HuH-7.5 (cell line): ENCODE data around the gene CEP70.
"Not testable (repeated sequence)": the region's sequence is repeated elsewhere in the genome, so short reads cannot be mapped to it uniquely, and the experiment has no call there.

ENCODE experiments used
- DNase-seq: peaks from one replicate; pipeline ENCODE4 v3.0.0; 2011; ENCODE audit warnings: low spot score

Gene CEP70

GRCh38 chr3:138591392-138591791 lies 2.7 kb downstream of the CEP70 start:
- no peak for DNase-seq

GRCh38 chr3:138588445-138588844 lies 5.6 kb downstream of the CEP70 start:
- no peak for DNase-seq

DNA sequence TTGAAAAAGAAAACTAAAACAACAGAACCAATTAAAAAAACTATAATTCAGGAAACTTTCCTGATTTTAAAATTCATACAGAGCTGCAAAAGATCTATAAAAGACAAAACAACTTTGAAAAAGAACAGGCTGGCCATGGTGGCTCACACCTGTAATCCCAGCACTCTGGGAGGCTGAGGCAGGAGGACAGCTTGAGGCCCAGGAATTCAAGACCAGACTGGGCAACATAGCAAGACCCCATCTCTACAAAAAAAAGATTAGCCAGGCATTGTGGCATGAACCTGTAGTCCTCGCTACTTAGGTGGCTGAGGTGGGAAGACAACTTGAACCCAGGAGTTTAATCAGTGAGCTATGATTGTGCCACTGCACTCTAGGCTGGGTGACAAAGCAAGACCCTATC lies 6.7 kb downstream of the CEP70 start:
- no peak for DNase-seq

GRCh38 chr3:138578961-138579574 lies 15.0 kb downstream of the CEP70 start:
- DNase-seq = no peak

DNA sequence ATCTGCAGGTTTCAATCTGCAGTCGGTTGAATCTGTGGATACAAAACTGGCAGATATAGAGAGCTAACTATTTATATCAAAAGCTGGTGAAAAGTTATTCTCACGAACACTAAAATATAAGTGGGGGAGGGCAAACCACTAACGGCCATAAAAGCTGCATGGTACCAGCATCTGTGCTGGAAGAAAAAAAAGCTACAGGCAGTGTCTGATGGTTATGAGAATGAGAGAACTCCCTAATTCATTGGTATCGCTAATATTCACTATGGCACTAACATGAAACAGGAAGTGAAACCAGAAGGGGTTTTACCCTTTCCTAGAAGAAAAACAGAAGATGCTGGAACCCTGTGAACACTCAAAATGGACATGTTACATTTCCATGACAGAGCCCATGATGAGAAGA lies 15.9 kb downstream of the CEP70 start:
- DNase-seq = no peak

GRCh38 chr3:138573138-138573537 lies 20.9 kb downstream of the CEP70 start:
- no peak for DNase-seq

GRCh38 chr3:138569624-138570023 lies 24.4 kb downstream of the CEP70 start:
- DNase-seq = not testable (repeated sequence)

DNA sequence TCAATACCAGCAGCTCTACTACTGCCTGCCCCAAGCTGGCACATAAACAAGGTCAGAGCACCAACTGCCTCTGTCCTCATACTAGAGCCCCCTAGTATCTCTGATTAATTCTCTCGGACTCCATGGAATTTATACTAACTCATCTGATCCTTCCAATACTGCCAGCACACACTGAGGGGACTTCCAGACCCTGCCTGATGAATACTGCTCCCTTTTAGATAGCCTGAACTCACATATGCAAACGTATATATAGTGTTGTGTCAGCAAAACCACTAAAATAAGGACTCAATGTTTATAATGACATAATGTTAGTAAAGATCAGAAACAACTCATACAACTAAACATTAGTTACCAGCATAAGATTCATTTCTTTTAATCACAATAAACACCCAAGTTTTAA lies 25.0 kb downstream of the CEP70 start:
- no peak for DNase-seq

DNA sequence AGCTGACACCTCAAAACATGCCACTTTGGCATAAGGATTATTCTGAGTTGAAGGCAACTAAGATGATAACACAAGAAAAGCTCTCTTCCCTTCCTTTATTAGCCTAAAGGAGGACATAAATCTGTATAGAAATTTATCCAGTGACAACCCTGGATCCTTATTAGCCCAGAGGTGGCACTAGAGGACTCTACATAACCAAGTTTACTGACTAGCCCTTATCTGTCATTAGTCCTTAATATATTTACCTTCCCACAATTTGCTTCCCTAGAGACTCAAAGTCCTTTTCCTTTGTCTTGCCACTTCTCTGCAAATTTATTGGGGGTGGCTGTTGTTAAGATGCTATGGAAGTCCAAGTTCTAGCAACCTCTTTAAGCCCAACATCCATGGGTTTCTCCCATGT lies 26.7 kb downstream of the CEP70 start:
- no peak for DNase-seq

- not testable (repeated sequence) for DNase-seq
Observed at GRCh38 chr3:138566293-138566692, 27.8 kb downstream of the CEP70 start.

GRCh38 chr3:138562902-138563301 lies 31.2 kb downstream of the CEP70 start:
- DNase-seq = not testable (repeated sequence)

DNA sequence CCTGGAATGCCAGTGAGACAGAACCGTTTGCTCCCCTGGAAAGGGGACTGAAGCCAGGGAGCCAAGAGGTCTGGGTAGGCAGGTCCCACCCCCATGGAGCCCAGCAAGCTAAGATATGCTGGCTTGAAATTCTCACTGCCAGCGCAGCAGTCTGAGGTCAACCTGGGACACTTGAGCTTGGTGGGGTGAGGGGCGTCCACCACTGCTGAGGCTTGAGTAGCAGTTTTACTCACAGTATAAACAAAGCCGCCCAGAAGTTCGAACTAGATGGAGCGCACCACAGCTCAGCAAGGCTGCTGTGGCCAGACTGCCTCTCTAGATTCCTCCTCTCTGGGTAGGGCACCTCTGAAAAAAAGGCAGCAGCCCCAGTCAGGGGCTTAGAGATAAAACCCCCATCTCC lies 33.6 kb downstream of the CEP70 start:
- DNase-seq = no peak

- DNase-seq = no peak
Observed at GRCh38 chr3:138559134-138559533, 34.9 kb downstream of the CEP70 start.

DNA sequence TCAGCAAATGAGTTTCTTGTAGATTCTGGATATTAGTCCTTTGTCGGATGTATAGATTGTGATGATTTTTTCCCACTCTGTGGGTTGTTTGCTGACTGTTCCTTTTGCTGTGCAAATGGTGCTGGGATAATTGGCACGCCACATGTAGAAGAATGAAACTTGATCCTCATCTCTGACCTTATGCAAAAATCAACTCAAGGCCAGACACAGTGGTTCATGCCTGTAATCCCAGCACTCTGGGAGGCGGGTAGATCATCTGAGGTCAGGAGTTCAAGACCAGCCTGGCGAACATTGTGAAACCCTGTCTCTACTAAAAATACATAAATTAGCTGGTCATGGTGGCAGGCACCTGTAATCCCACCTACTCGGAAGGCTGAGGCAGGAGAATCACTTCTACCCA lies 39.3 kb downstream of the CEP70 start:
- DNase-seq = not testable (repeated sequence)

- not testable (repeated sequence) for DNase-seq
Observed at GRCh38 chr3:138550958-138551357, 43.1 kb downstream of the CEP70 start.

DNA sequence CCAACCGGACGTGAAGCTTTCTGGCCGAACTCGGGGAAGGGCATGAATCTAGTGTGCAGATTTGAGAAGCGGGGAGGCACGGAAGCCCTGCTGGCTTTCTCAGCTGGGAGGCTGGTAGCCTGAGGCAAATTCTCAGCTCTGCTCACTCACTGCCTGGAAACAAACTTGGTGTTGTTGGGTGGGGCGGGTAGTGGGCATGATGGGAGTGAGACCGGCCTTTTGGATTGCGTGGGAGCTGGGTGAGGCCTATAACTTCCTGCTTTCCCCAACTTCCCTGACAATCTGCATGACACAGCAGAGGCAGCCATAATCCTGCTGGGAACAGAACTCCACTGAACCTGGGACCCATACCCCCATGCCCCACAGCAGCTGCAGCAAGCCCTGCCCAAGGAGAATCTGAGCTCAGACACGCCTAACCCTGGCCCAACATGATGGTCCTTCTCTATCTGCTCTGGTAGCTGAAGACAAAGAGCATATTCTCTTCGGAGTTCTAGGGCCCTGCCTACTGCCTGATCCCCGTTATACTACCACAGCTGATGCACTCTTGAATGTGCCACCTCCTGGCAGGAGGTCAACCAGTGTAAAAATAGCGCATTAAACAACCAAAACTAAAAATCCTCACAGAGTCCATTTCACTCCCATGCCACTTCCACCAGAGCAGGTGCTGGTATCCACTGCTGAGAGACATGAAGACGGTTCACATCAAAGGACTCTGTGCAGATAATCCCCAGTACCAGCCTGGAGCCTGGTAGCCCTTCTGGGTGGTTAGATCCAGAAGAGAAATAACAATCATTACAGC lies 44.7 kb downstream of the CEP70 start:
- no peak for DNase-seq

DNA sequence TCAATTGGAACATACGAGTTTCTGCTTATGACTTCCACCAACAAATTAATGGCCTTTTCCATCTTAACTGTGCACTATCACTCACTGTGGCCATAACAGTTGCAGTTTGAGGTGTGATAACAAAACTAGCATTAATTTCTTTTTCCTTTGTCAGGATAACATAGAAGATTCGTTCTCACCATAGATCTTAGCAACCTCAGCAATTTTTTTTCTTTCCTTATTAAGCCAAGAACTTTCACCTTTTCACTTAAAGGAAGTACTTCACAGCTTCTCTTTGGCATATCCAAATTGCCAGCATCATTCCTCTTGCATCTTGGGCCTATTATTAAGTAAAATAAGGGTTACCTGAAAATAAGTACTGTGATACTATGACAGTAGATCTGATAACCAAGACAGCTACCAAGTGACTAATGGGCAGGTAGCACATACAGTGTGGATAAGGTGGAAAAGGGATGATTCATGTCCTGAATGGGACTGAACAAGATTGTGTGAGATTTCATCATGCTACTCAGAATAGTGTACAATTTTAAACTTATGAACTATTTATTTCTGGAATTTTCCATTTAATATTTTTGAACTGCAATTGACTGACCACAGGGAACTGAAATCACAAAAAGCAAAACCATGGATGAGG lies 46.6 kb downstream of the CEP70 start:
- DNase-seq = no peak

DNA sequence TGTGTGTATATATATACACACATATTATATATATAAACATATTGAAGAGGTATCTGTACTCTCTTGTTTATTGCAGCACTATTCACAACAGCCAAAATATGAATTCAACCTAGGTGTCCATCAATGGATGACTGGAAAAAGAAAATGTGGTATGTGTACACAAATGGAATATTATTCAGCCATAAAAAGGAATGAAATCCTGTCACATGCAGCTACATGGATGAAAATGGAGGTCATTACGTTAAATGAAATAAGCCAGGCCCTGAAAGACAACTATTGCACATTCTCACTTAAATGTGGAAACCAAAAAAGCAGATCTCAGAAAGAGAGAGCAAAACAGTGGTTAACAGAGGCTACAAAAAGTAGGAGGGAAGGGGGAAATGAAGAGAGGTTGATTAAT lies 49.5 kb downstream of the CEP70 start:
- DNase-seq = no peak

- DNase-seq = no peak
Observed at GRCh38 chr3:138542977-138543376, 51.1 kb downstream of the CEP70 start.

DNA sequence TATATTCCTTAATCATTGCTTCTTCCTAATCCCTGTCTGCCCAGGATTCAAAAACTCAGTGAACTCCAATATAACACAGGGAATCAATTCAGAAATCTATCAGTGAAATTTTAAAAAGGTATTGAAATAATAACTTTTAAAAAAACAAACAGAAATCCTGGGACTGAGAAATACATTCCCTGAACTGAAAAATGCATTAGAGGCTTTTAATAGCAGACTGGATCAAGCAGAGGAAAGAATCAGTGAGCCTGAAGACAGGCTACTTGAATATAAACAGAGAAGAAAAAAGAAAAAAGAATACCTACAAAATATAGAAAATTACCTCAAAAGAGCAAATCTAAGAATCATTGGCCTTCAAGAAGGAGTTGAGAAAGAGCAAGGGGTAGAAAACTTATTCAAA lies 54.7 kb downstream of the CEP70 start:
- DNase-seq = no peak

- not testable (repeated sequence) for DNase-seq
Observed at GRCh38 chr3:138521445-138521844, 72.6 kb downstream of the CEP70 start.

DNA sequence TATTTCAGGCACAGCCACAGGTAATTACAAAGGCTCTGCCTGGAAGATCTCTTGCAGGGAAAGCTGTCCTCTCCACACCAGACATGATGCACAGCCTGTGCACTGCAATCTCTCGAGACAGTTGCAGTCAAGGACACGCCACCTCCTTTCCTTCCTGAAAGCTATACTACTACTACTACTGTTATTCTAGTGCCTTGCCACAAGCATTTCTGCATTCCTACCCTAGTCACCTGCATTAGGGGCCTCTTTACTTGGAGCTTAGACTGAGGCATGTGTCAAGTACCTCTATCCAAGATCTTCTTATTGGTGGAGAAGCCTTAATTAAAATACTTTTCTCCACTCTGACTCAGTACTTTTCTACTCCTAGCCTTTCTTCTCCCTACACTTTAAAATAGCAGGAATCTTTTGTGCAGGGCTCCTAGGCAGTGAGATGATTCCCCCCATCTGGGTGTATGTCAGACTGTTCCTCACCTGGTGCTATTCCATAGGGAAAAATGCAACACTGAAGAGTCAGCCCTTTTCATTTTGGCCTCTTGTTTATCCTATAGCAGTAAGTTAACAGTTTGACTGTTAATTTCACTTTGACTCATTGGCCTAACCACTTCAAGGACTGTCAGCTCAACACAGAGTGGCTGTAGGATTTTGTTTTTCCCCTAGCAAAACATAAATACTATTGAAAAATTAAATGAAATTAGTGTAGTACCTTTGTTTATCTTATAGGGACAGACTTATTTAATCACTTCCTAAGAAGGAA lies 80.8 kb downstream of the CEP70 start:
- no peak for DNase-seq

DNA sequence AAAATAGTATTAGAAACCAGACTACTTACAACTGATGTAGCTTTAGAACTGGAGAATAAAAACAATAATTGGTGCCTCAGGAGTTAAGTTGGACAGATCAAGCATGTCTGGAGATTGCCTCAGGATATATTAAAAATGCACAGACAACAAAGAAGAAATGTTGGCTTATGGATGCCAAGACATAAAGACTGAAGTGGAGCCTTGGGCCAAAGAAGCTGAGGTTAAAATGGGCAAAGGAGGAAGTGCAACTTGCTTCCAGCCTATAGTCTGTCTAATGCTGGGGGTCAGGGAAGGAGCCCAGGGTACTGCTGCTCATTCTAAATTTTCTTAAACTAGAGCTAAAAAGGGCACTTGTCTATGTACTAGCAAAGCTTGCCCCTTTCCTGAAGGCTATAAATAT lies 82.1 kb downstream of the CEP70 start:
- DNase-seq = no peak
